Adipocyte (in vitro differentiated cells): ENCODE measurements around the gene PKNOX2.
A peak's percentile ranks its signal among the peaks of the same experiment; 100 is the strongest.

Source experiments
- DNase-seq: peaks from one replicate; pipeline ENCODE4 v3.0.0-alpha.2; 2015; ENCODE audit warnings: low read depth
- H3K27me3 ChIP-seq: replicated peaks from 2 replicates; pipeline ENCODE4 v1.7.0; 2013; ENCODE audit warnings: mild to moderate bottlenecking, low read length, moderate library complexity; ENCODE audit not compliant: control insufficient read depth, insufficient read depth
- H3K36me3 ChIP-seq: 2 replicates; pipeline ENCODE4 v1.7.0; 2013; ENCODE audit warnings: low read length, mild to moderate bottlenecking, moderate library complexity; ENCODE audit not compliant: control insufficient read depth, insufficient read depth, severe bottlenecking
- H3K4me1 ChIP-seq: 2 replicates; pipeline ENCODE4 v1.7.0; 2013; ENCODE audit warnings: mild to moderate bottlenecking, low read length, moderate library complexity; ENCODE audit not compliant: control insufficient read depth, insufficient read depth
- H3K4me3 ChIP-seq: 2 replicates; pipeline ENCODE4 v1.7.0; 2013; ENCODE audit warnings: mild to moderate bottlenecking, low read length, moderate library complexity
- H3K9ac ChIP-seq: 2 replicates; pipeline ENCODE4 v1.7.0; 2013; ENCODE audit warnings: mild to moderate bottlenecking, low read length, moderate library complexity
- H3K9me3 ChIP-seq: 2 replicates; pipeline ENCODE4 v1.7.0; 2013; ENCODE audit warnings: mild to moderate bottlenecking, low read length, moderate library complexity; ENCODE audit not compliant: control insufficient read depth

The PKNOX2 gene

GRCh38 chr11:125364121-125364826, 199.7 kb downstream of the PKNOX2 start:
- Histone ChIP-seq H3K36me3 (no peaks in the 10 kb centered on the region), H3K27me3 (no peaks in the 10 kb centered on the region), H3K4me1 (peaks cover 3% of the 10 kb centered on the region), H3K9me3 (no peaks in the 10 kb centered on the region), H3K4me3 (no peak overlapping the region), H3K9ac (no peak overlapping the region)
- DNase-seq = peak; percentile 30

- H3K9ac ChIP-seq = no peak overlapping the region
- H3K4me3 ChIP-seq = no peak overlapping the region
- no peaks in the 10 kb centered on the region for H3K9me3 ChIP-seq
- peaks cover 3% of the 10 kb centered on the region for H3K27me3 ChIP-seq
- DNase-seq = no peak
- no peaks in the 10 kb centered on the region for H3K36me3 ChIP-seq
- peaks cover 3% of the 10 kb centered on the region for H3K4me1 ChIP-seq
Measured at GRCh38 chr11:125365196-125365931, 200.8 kb downstream of the PKNOX2 start.

GRCh38 chr11:125367710-125368109, 203.2 kb downstream of the PKNOX2 start:
- no peak for DNase-seq
- Histone ChIP-seq H3K4me1 (peaks cover 3% of the 10 kb centered on the region), H3K9me3 (no peaks in the 10 kb centered on the region), H3K9ac (no peak overlapping the region), H3K27me3 (peaks cover 16% of the 10 kb centered on the region), H3K36me3 (no peaks in the 10 kb centered on the region), H3K4me3 (no peak overlapping the region)

GRCh38 chr11:125368757-125369156, 204.2 kb downstream of the PKNOX2 start:
- no peak for DNase-seq
- Histone ChIP-seq H3K9me3 (no peaks in the 10 kb centered on the region), H3K36me3 (no peaks in the 10 kb centered on the region)

GRCh38 chr11:125369808-125370207, 205.3 kb downstream of the PKNOX2 start:
- no peaks in the 10 kb centered on the region for H3K9me3 ChIP-seq
- no peak overlapping the region for H3K9ac ChIP-seq
- no peak for DNase-seq
- no peaks in the 10 kb centered on the region for H3K36me3 ChIP-seq
- H3K27me3 ChIP-seq = peaks cover 21% of the 10 kb centered on the region
- no peak overlapping the region for H3K4me3 ChIP-seq
- H3K4me1 ChIP-seq = no peaks in the 10 kb centered on the region

More at GRCh38 chr11:125368757-125369156, 204.2 kb downstream of the PKNOX2 start:
- peaks cover 3% of the 10 kb centered on the region for H3K4me1 ChIP-seq
- H3K4me3 ChIP-seq = no peak overlapping the region
- peaks cover 17% of the 10 kb centered on the region for H3K27me3 ChIP-seq
- no peak overlapping the region for H3K9ac ChIP-seq

- Histone ChIP-seq H3K9me3 (no peaks in the 10 kb centered on the region), H3K4me3 (no peak overlapping the region), H3K9ac (no peak overlapping the region), H3K36me3 (no peaks in the 10 kb centered on the region), H3K4me1 (no peaks in the 10 kb centered on the region), H3K27me3 (peaks cover 21% of the 10 kb centered on the region)
- no peak for DNase-seq
Measured at GRCh38 chr11:125370561-125371389, 206.2 kb downstream of the PKNOX2 start.

- no peaks in the 10 kb centered on the region for H3K9me3 ChIP-seq
- H3K4me3 ChIP-seq = no peak overlapping the region
- H3K9ac ChIP-seq = no peak overlapping the region
- DNase-seq = no peak
- H3K36me3 ChIP-seq = no peaks in the 10 kb centered on the region
- H3K4me1 ChIP-seq = peaks cover 4% of the 10 kb centered on the region
- H3K27me3 ChIP-seq = peaks cover 25% of the 10 kb centered on the region
Measured at GRCh38 chr11:125371431-125371935, 206.9 kb downstream of the PKNOX2 start.

GRCh38 chr11:125372088-125372487, 207.5 kb downstream of the PKNOX2 start:
- H3K4me1 ChIP-seq = peaks cover 7% of the 10 kb centered on the region
- DNase-seq = no peak
- no peaks in the 10 kb centered on the region for H3K9me3 ChIP-seq
- no peaks in the 10 kb centered on the region for H3K36me3 ChIP-seq
- H3K27me3 ChIP-seq = peaks cover 25% of the 10 kb centered on the region
- no peak overlapping the region for H3K9ac ChIP-seq
- H3K4me3 ChIP-seq = no peak overlapping the region

- Histone ChIP-seq H3K36me3 (no peaks in the 10 kb centered on the region), H3K9ac (no peak overlapping the region), H3K27me3 (peaks cover 25% of the 10 kb centered on the region), H3K4me3 (no peak overlapping the region), H3K4me1 (peaks cover 7% of the 10 kb centered on the region), H3K9me3 (no peaks in the 10 kb centered on the region)
- no peak for DNase-seq
Measured at GRCh38 chr11:125372911-125373310, 208.4 kb downstream of the PKNOX2 start.

- Histone ChIP-seq H3K36me3 (no peaks in the 10 kb centered on the region), H3K9me3 (no peaks in the 10 kb centered on the region), H3K4me1 (peaks cover 7% of the 10 kb centered on the region), H3K9ac (no peak overlapping the region), H3K4me3 (no peak overlapping the region), H3K27me3 (peaks cover 25% of the 10 kb centered on the region)
- no peak for DNase-seq
Measured at GRCh38 chr11:125373426-125374391, 209.2 kb downstream of the PKNOX2 start.
